ENCODE results near the gene CTR9. TPM values are rescaled to one million over a fixed set of nuclear protein-coding genes. Genes with fewer than 3 reads are reported as not detected.

CTR9 gene
- total RNA-seq (19.7 and 23.2 TPM in 2 replicates), polyA plus RNA-seq (35.9 and 37.3 TPM in 2 replicates)

- TF ChIP-seq CTCF (IDR thresholded peaks at IDR 0.05; ENCODE audit: low read depth, low read length): peak; percentile 29
- no peaks in the 10 kb centered on the region for H3K4me1 ChIP-seq (ENCODE audit: low read depth)
Measured at GRCh38 chr11:10750838-10751580, at the start of gene CTR9. TSS of gene CTR9 (plus strand) at chr11:10751246. CDS start at chr11:10751413, 167 bp downstream.

GRCh38 chr11:10701982-10702381 lies 49.1 kb upstream of the CTR9 start:
- no peak overlapping the region for H3K4me3 ChIP-seq
- H3K36me3 ChIP-seq: no peaks in the 10 kb centered on the region
- no peak for TF ChIP-seq CTCF (IDR thresholded peaks at IDR 0.05; ENCODE audit: low read depth, low read length)
- H3K27me3 ChIP-seq: no peaks in the 10 kb centered on the region
- H3K4me1 ChIP-seq (ENCODE audit: low read depth): no peaks in the 10 kb centered on the region
- no peak overlapping the region for H3K27ac ChIP-seq
- DNase-seq (ENCODE audit: low read depth in 1 of 2, low spot score in 1 of 2): no peak
- H3K9me3 ChIP-seq (ENCODE audit: low read depth): no peaks in the 10 kb centered on the region

More at GRCh38 chr11:10750838-10751580, at the start of gene CTR9:
- peak; percentile 95 to 96 for DNase-seq (ENCODE audit: low read depth in 1 of 2, low spot score in 1 of 2)
- Histone ChIP-seq H3K4me3 (peak within 1 kb of the TSS; percentile 90), H3K9me3 (ENCODE audit: low read depth) (no peaks in the 10 kb centered on the region), H3K36me3 (peaks cover 20% of the 10 kb centered on the region), H3K27ac (peak within 1 kb of the TSS; percentile 94), H3K27me3 (no peaks in the 10 kb centered on the region)

- no peak overlapping the region for H3K27ac ChIP-seq
- no peak for DNase-seq (ENCODE audit: low read depth in 1 of 2, low spot score in 1 of 2)
Measured at GRCh38 chr11:10708131-10708530, 42.9 kb upstream of the CTR9 start.

GRCh38 chr11:10709299-10710086 lies 41.6 kb upstream of the CTR9 start:
- no peak for TF ChIP-seq CTCF (IDR thresholded peaks at IDR 0.05; ENCODE audit: low read depth, low read length)
- no peaks in the 10 kb centered on the region for H3K27me3 ChIP-seq
- H3K36me3 ChIP-seq: no peaks in the 10 kb centered on the region
- H3K27ac ChIP-seq: no peak overlapping the region
- H3K4me1 ChIP-seq (ENCODE audit: low read depth): no peaks in the 10 kb centered on the region
- H3K9me3 ChIP-seq (ENCODE audit: low read depth): no peaks in the 10 kb centered on the region
- DNase-seq (ENCODE audit: low read depth in 1 of 2, low spot score in 1 of 2): no peak
- H3K4me3 ChIP-seq: no peak overlapping the region

More at GRCh38 chr11:10708131-10708530, 42.9 kb upstream of the CTR9 start:
- Histone ChIP-seq H3K36me3 (no peaks in the 10 kb centered on the region), H3K27me3 (no peaks in the 10 kb centered on the region), H3K4me3 (no peak overlapping the region), H3K9me3 (ENCODE audit: low read depth) (no peaks in the 10 kb centered on the region), H3K4me1 (ENCODE audit: low read depth) (no peaks in the 10 kb centered on the region)
- no peak for TF ChIP-seq CTCF (IDR thresholded peaks at IDR 0.05; ENCODE audit: low read depth, low read length)

- Histone ChIP-seq H3K4me1 (ENCODE audit: low read depth) (no peaks in the 10 kb centered on the region), H3K4me3 (no peak overlapping the region), H3K36me3 (no peaks in the 10 kb centered on the region), H3K27me3 (no peaks in the 10 kb centered on the region), H3K27ac (no peak overlapping the region), H3K9me3 (ENCODE audit: low read depth) (no peaks in the 10 kb centered on the region)
- no peak for TF ChIP-seq CTCF (IDR thresholded peaks at IDR 0.05; ENCODE audit: low read depth, low read length)
- DNase-seq (ENCODE audit: low read depth in 1 of 2, low spot score in 1 of 2): no peak
Measured at GRCh38 chr11:10715571-10715970, 35.5 kb upstream of the CTR9 start.

Measured in cardiac muscle cell (in vitro differentiated cells and primary cell).